HuH-7.5 (cell line): ENCODE data around the gene IL1R1.
"Not testable (repeated sequence)": the region's sequence is repeated elsewhere in the genome, so short reads cannot be mapped to it uniquely, and the experiment has no call there.

Source experiments
- DNase-seq: peaks from one replicate; pipeline ENCODE4 v3.0.0; 2011; ENCODE audit warnings: low spot score

Gene IL1R1

DNA sequence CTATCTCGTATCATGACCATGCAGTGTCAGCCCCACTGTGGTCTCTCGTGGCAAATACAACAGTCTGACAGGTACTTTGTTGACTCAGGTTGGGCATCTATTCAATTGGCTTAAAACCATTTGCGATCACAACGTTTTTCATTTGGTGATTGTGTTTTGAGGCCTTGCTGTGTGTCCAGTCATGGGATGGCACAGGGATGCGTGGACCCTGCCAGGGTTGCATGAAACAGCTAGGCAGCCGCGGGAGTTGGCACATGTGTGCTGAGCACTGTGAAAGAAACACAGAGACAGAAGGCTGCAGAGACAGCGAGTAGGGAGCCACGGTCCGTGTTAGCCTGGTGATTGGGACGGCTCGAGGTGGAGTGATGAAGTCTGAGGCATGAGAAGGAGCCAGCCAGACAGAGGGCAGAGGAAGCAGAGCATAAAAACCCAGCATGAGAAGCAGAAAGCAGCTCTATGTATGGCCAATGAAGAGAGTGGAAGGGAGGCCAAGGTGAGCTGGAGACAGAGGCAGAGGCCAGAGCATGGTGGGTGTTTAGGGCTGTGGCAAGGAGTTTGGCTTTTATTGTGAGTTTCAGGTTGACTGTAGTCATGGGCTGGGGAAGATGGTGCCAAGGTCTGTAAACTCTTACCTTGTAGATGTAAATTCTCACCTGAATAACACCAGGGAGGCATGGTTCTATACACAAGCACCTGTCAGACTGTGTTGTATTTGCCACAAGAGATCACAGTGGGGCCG is 31.8 kb upstream of the IL1R1 start:
- DNase-seq, result no peak

DNA sequence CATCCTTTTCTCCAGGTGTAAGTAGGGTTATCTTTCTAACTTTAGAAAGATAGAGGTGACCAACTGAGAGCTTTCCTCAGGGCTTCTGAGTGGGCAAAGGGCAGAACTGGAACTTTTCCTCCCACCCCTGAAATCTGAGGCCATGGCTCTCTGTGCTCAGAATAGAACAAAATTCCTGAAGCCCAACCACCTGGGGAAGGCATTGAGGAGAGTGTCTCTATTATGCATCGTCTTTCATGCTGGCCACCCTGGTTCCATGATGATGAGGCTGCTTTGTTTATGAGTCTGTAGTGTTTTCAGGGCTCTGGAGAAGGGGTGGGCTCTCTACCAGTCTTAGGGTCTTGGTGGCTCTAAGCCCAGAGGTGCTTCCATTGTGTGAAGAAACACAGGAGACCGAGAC is 30.7 kb upstream of the IL1R1 start:
- no peak for DNase-seq

GRCh38 chr2:102112271-102112670 is 30.3 kb upstream of the IL1R1 start:
- DNase-seq, result no peak

GRCh38 chr2:102112692-102113665 is 29.6 kb upstream of the IL1R1 start:
- no peak for DNase-seq

GRCh38 chr2:102114290-102114721 is 28.2 kb upstream of the IL1R1 start:
- DNase-seq, result no peak

DNA sequence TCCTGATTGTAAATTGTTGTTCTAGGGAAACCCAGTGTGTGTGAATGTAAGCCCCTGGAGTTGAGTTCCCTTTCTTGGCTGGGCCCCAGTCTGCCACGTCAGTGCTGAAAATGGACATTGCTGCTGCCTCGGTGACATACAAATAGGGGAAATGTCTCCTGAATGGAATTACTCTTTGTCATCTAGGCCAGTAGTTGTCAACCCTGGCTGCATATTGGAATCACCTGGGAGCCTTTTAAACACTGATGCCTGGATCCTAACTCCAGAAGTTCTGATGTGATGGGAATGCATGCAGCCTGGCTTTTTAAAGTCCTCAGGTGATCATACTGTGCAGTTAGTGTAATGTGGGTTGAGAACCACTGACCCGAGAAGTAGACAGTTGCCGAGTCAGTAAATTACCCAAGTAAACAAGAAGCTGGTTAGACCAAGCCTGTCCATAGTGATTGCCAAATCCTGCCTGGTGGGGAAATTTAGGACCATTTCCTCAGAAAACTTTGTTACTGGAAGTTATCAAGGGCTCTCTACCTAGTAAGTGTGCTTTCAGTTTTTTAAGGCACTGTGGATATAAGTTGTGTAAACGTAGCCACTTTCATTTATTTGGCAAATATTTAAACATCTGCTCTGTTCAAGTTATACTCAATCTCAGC is 27.6 kb upstream of the IL1R1 start:
- peak; percentile 28 for DNase-seq

- no peak for DNase-seq
Measured at GRCh38 chr2:102116630-102117471, 25.7 kb upstream of the IL1R1 start.

DNA sequence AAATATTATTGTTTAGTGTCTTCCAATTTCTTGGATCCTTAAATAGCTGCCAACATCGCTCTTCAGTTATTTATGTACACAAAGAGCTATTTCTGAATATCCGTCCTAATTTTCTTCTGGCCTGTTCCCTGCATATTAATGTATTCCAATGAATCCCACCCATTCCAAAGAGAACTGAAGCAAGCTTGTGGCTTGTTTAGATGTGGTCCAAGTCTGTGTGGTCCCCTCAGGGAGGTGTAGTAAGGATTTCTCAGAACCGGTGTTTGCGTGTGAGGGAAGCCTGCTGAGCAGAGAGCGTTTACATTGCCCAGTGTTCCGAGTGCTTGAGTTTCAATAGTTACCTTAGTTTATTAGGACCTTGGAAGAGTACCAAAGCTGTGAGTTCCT is 25.1 kb upstream of the IL1R1 start:
- DNase-seq, result no peak

- DNase-seq, result no peak
Measured at GRCh38 chr2:102119255-102119654, 23.3 kb upstream of the IL1R1 start.

- no peak for DNase-seq
Measured at GRCh38 chr2:102120261-102120660, 22.3 kb upstream of the IL1R1 start.

DNA sequence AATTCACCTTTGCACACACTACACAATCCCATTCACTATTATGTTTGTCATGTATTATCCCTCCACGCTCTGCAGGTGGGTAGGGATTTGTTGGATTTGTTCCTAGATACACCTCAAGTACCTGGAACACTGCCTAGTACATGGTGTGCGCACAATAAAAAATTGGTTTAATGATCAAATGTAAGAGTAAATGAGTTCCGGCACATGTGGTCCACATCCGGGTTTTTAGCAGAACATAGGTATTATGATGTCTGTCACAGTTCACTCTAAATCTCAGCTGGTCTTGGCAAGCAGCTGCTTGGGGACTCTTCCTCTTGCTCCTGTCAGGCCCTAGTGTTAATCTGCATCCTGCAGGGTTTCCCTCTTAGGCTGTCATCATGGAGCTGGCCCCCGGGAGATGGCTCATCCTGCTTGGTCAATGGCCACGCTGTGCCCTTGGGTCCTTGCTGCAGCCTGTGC is 21.8 kb upstream of the IL1R1 start:
- no peak for DNase-seq

DNA sequence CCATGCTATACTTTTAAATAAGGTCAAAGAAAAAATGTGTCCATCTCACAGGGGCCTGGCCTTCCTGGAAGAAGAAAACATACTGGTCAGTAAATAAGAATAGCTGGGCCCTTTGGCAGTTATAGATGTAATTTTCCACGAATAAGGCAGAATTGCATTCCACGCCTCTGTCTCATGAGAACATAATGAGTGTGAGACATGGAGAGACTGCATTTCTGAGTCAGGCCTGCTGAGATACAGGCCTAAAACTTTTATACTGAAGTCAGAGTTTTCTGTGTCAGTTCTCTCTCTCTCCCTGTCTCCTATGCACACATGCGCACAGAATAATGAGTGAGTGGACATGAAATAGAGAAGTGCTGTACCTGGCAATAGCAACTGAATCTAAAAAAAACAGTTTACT is 20.4 kb upstream of the IL1R1 start:
- DNase-seq, result no peak

DNA sequence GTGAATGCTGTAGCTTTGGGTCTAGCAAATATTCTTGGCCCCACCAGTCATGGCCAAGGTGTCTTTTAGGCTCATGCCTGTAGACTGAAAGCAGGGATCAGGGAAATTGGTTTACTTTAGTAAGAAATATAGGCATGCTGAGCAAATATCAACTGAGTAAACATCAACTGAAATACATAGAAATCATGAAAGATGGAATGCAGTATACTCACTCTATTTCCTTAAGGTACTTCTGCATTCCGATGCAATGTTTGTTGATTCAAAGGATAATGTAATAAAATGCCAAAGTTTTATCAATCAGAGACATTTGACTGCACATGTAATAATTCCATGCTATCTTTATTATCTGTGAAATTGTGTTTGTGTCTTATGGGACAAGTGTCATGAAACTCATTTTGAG is 19.6 kb upstream of the IL1R1 start:
- DNase-seq, result no peak

DNA sequence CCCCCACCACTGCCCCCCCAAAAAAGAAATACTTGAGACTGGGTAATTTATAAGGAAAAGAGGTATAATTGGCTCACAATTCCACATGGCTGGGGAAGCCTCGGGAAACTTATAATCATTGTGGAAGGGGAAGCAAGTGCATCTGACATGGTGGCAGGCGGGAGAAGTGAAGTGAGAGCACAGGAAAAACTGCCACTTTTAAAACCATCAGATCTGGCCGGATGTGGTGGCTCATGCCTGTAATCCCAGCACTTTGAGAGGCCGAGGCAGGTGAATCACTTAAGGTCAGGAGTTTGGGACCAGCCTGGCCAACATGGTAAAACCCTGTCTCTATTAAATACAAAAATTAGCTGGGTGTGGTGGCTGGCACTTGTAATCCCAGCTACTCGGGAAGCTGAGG is 18.1 kb upstream of the IL1R1 start:
- DNase-seq, result not testable (repeated sequence)

GRCh38 chr2:102126169-102126568 is 16.4 kb upstream of the IL1R1 start:
- DNase-seq, result no peak

DNA sequence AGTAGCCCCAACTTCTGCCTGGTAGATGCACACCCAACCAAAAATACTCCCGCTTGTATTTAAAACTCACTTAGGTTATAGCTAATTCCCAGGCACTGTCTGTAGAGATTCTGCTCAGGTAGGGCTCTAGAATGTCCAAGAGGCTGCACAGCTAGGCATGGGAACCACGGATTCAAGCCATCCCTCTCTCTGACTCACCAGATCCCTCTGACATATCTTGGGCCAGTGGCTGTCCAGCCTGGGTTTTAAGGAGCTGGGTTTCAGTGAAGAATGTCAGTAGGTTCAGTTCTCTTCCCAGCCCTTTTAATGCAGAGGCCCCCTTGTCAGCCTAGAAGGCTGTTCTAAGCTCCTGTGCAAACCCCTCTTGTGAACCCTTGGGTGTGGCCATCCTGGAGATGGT is 15.9 kb upstream of the IL1R1 start:
- DNase-seq, result no peak

DNA sequence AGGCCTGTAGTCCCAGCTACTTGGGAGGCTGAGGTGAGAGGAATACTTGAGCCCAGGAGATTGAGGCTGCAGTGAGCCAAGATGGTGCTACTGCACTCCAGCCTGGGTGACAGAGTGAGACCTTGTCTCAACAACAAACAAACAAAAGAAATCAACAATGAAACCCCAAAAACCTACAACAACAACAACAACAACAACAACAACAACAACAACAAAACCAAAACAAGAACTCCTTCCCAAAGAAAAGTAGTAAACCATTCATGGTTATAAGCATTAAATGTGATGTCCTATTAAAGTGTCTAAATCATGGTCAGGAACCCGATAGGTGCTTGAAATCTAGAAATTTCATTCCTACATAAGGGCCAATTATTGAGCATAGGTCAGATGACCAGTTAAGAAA is 13.5 kb upstream of the IL1R1 start:
- no peak for DNase-seq

- no peak for DNase-seq
Measured at GRCh38 chr2:102129951-102130646, 12.4 kb upstream of the IL1R1 start.

DNA sequence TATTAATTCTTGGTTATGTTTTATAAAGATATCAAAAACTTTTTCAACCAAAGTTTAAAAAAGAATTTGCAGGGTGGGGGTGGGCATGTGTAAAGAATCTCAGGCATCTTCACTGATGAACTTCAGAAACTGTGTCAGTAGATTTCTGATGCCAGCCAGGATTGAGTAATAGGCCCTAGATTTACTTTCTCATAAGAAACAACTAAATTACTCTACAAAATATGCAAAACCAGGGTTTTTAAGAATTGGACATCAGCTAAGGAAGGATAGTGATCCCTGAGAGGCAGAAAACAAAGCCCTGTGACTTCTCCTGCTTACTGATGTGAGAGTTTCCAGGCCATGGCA is 11.9 kb upstream of the IL1R1 start:
- no peak for DNase-seq

DNA sequence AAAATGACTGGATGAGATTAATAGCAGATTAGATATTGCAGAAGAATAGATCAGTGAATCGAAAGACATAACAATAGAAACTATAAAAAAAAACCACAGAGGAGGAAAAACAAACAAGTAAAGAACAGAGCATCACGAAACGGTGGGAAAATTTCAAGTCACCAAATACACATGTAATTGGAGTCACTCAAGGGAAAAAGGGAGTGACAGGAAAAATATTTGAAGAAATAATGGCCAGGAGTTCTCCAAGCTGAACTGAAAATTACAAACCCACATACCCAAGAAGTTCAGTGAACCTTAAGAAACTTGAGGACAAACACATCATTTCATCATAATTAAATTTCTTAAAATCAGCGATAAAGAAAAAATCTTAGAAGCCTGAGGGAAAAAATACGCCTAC is 11.0 kb upstream of the IL1R1 start:
- DNase-seq, result no peak

DNA sequence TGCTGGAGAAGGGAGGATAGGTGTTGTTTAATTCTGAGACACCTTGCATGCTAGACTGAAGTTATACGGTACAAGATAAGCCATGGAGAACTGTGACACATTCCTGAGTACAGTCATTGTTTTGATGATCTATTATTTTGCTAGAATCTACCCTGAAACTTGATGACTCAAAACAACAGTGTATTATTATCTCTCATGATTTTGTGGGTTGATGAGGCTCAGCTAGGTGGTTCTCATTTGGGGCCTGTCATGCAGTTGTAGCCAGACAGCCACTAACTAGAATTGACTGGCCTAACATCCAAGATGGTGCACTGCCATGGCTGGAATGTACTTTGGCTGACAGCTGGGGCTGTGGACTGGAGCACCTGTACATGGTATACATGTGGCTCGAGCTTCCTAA is 5.4 kb upstream of the IL1R1 start:
- DNase-seq, result no peak
